Kidney glomerular epithelial cell (primary cell): ENCODE data around the gene KHK.
"Not testable (repeated sequence)": the region's sequence is repeated elsewhere in the genome, so short reads cannot be mapped to it uniquely, and the experiment has no call there.

Source experiments
- DNase-seq: peaks from one replicate; lab custom pipeline; 2025; lab: John Stamatoyannopoulos, UW

The KHK gene

GRCh38 chr2:27095745-27096651 lies 9.4 kb downstream of the KHK start:
- DNase-seq, result peak; percentile 18

GRCh38 chr2:27096748-27097297 lies 10.3 kb downstream of the KHK start:
- DNase-seq, result no peak

DNA sequence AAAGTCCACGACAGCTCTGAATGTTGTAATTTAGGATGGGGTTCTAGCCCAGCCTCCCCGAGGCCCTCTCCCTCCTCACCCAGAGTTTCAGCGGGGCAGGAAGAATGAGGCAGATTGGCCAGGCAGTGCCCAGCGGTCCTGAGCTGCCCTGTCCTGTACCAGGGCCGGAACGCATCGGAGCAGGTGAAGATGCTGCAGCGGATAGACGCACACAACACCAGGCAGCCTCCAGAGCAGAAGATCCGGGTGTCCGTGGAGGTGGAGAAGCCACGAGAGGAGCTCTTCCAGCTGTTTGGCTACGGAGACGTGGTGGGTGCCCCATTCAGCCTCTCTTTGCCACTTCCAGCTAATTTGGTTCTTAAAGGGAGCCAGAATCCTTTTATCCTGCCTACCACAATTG lies 10.8 kb downstream of the KHK start:
- no peak for DNase-seq

DNA sequence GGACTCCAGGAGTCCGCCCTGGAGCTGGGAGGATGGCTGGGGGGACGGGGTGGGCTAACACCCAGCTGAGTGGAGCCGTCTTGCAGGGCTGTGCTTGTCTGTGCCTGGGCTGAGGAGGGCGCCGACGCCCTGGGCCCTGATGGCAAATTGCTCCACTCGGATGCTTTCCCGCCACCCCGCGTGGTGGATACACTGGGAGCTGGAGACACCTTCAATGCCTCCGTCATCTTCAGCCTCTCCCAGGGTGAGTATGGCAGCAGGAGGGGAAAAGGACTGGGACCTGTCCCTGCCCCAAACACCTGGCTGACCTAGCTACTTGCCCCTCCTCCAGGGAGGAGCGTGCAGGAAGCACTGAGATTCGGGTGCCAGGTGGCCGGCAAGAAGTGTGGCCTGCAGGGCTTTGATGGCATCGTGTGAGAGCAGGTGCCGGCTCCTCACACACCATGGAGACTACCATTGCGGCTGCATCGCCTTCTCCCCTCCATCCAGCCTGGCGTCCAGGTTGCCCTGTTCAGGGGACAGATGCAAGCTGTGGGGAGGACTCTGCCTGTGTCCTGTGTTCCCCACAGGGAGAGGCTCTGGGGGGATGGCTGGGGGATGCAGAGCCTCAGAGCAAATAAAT lies 12.9 kb downstream of the KHK start:
- no peak for DNase-seq

DNA sequence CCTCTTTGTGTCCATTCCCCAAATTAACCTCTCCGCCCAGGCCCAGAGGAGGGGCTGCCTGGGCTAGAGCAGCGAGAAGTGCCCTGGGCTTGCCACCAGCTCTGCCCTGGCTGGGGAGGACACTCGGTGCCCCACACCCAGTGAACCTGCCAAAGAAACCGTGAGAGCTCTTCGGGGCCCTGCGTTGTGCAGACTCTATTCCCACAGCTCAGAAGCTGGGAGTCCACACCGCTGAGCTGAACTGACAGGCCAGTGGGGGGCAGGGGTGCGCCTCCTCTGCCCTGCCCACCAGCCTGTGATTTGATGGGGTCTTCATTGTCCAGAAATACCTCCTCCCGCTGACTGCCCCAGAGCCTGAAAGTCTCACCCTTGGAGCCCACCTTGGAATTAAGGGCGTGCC lies 13.5 kb downstream of the KHK start:
- no peak for DNase-seq

DNA sequence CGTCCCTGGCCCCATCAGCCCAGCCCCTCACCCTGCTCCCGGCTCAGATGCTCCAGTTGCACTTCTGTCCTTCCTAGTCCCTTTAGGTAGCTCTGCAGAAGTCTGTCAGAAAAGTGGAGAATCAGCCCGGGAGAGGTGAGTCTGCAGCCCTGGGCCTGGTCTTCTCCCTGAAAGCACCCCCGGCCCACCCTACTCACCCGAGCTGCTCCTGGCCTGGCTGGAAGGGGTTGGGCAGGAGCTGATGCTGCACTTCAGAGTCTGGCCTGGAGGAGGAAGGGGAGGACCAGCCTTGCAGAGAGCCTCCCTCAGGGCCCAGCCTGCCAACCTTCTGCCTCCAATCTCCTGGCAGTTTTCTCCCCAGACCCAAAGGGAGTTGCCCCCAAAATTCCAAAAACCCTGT lies 15.8 kb downstream of the KHK start:
- no peak for DNase-seq

GRCh38 chr2:27105981-27106380 lies 19.4 kb downstream of the KHK start:
- DNase-seq, result no peak

DNA sequence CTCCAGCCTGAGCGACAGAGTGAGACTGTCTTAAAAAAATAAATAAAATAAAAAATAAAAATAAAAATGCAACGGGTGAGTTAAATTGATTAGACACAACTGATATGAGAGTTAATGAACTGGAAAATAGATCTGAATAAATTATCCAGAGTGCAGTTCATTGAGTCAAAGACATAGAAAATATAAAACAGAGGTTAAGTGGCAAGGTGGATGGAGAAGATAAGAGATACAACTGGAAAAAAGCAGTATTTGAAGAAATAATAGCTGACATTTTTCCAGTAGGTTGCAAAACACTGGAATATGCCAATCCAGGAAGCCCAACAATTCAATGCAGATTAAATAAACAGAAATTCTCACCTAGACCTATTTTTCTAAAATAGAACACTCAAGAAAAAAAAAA lies 21.6 kb downstream of the KHK start:
- no peak for DNase-seq

DNA sequence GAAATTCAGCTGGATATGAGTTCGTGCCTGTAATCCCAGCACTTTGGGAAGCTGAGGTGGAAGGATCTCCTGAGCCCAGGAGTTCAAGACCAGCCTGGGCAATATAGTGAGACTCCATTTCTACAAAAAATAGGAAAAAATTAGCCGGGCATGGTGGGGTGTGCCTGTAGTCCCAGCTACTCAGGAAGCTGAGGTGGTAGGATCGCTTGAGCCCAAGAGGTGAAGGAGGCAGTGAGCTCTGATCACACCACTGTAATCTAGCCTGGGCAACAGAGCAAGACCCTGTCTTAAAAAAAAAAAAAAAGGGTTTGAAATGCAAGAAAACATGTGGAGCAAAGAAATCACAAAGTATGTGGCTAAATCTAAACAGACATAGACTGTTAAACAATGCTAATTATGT lies 22.5 kb downstream of the KHK start:
- no peak for DNase-seq

GRCh38 chr2:27110603-27111352 lies 24.2 kb downstream of the KHK start:
- DNase-seq, result not testable (repeated sequence)

- not testable (repeated sequence) for DNase-seq
Observed at GRCh38 chr2:27111392-27112078, 25.0 kb downstream of the KHK start.

- DNase-seq, result no peak
Observed at GRCh38 chr2:27115519-27115918, 28.9 kb downstream of the KHK start.

GRCh38 chr2:27117995-27118524 lies 31.5 kb downstream of the KHK start:
- DNase-seq, result no peak

- DNase-seq, result no peak
Observed at GRCh38 chr2:27118525-27119329, 32.2 kb downstream of the KHK start, which contains the start of gene CGREF1. TSS of gene CGREF1 (minus strand) at chr2:27119128. CDS start at chr2:27104366, 14,762 bp downstream.

- not testable (repeated sequence) for DNase-seq
Observed at GRCh38 chr2:27119330-27119670, 32.7 kb downstream of the KHK start.

GRCh38 chr2:27121906-27122305 lies 35.3 kb downstream of the KHK start:
- DNase-seq, result no peak

- no peak for DNase-seq
Observed at GRCh38 chr2:27122791-27123190, 36.2 kb downstream of the KHK start.

- DNase-seq, result no peak
Observed at GRCh38 chr2:27123302-27124150, 37.0 kb downstream of the KHK start, which contains the start of gene ABHD1. TSS of gene ABHD1 (plus strand) at chr2:27123815. CDS start at chr2:27123949, 134 bp downstream.

DNA sequence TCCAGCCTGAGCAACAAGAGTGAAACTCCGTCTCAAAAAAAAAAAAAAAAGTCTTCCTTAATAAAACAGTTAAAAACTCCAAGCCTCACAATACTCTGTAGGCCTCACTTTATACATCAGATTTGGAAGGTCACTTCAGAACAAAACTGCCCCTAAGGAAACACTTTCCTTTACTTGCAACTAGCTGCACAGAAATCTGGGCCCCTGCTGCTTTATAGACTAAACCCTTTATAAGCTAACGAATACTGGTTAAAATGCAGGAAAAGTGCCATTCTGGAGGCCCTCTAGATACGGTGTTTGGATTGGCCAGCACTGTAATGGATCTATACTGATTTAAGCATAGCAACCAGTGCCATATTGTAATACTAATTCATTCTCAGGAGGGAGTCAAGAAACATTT lies 38.5 kb downstream of the KHK start:
- DNase-seq, result no peak

DNA sequence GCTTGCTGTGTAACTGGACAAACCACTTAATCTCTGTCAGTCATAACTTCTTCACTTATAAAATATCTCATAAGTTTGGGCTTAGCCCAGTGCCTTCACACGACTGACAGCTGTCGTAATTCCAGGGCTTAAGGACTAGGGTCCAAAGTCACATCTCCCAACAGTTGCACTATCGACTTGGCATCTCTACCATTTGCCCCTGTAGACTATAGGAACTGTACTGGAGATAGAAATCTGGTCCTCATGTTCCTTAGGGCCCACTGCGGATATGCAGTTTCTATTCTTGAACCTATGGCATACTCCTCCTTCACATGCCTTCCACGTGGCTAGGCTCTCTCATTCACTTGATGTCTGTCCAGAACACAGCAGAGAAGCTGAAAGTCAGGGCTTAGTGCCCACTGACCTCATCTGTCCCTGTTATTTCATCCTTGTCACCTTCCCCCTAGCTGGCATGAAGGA lies 39.7 kb downstream of the KHK start:
- DNase-seq, result no peak
